Activated CD4-positive, alpha-beta T cell treated with anti-CD3 and anti-CD28 coated beads for 1 hour (primary cell): ENCODE data around the gene ZNF195.
A peak's percentile ranks its signal among the peaks of the same experiment; 100 is the strongest.
"Not testable (repeated sequence)": the region's sequence is repeated elsewhere in the genome, so short reads cannot be mapped to it uniquely, and the experiment has no call there.

Experiments
- DNase-seq: peaks from one replicate; pipeline ENCODE4 v3.0.0-alpha.2; 2020

ZNF195 gene

DNA sequence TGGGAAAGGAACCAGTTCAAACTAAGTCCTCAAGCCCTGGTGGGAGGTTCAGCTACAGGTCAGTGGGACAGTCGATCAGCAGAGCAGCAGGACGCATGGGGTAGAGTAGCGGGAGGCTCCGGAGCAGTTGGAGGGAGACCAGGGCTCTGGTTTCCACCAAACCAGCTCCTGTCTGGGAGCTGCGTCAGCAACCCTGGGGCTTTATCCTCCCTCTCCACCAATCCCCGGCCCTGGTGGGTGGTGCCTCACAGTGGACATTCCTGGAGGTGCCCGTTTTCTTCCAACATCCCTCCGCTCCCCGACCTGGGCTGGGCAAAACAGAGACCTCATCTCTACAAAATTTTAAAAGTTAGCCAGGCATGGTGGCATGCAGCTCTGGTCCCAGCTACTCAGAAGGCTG, 32.4 kb downstream of the ZNF195 start:
- DNase-seq = no peak

DNA sequence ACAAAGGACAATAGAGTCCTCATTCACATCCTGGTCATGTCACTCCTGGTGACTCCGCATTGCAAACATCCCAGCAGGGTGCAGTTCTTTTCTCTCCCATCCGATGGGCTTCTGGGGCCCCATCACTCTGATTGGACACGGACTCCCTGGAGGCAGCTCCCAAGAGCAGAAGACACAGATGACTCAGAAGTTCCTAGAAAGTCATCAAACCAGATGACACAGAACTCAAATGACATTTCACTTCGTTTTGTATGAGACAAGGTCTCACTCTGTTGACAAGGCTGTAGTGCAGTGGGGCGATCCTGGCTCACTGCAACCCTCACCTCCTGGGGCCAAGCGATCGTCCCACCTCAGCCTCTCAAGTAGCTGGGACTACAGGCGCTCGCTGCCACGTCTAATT, 33.2 kb downstream of the ZNF195 start:
- no peak for DNase-seq

DNA sequence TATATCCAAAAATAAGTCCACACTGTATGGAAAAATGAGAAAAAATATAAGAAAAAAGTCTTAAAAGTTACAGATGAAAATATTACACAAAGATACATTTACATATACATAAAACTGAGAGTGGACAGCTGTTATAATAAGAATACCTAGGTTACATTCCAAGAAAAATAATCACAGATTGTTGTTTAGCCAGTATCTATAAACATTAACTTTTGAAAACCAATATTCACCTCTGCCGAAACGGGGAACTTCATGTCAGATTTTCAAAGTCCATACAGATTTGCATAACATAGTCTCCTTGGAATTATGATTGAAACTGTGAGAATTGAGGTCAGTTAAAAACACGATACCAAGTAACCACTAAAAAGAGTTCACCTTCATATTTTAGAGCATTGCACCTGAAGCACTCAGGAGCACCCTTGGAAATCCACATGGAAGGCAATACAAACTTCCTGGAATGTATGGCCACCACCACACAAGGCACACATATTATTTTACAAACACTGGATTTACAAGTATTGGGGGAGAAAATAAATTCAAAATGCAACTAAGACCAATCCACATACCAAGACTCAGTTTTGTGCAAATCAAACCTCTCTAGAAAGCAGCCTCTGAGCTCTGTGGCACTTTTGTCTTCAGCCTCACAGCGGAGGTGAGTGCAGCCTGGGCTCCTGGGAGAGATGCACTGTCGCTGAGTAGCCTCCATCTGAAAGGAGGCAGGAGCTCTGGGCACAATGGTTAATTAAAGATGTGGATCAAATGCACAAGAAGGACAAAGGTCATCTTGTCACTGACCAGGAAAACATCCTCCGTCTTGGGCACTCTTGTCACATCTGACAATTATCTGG, 34.4 kb downstream of the ZNF195 start:
- DNase-seq = no peak

DNA sequence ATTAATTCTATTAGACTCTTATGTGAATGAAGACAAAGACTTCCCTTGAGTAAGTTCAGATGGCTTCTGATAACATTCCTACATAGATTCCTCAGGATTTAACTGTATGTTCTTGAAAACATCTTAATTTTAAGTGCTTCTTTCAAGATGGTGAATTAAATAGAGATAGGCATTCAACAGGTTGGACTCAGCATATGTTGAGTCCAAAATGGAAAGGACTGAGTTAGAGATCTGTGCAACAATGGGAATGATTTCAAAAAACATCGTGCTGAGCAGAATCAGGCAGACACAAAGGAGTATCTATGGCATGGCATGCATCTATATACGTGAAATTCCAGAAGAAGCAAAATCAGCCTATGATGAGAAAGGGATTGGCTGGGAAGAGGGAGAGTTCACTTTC, 36.2 kb downstream of the ZNF195 start:
- DNase-seq = no peak

DNA sequence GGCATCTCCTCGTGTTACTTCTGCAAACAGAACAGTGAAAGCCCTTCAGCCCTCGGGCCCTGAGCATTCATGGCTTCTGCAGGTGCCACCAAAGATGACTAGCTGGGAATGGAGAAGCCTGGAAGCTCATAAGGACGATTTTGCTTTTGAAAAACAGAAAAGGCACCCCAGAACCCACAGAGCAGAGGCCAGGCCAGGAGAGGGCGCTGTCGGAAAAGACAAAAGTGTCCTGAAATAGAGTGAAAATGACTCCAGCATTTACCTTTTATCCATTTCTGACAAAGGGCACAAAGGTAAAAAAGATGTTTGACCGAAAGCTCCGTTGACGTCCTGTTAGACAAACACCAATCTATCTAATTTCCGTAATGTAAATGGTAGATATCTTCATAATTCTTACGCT, 37.6 kb downstream of the ZNF195 start:
- DNase-seq = peak; percentile 46

DNA sequence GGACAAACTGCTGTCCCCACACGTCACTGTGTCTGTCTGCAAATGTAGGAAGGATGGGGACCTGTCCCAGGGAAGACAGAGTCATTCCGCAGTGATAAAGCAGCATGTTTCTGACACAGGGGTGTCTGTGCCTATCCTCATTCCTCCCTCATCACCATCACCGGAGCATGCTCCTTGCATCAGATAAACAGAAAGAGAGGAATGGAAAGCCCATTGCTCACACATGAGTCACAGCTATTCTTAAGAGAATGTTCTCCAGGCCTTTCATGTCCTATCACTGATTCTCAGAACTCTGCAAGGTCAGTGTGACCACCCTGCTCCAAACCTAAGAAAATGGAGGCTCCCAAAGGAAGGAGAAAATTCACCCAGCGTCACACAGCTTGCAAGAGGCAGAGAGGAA, 38.9 kb downstream of the ZNF195 start:
- DNase-seq = no peak

DNA sequence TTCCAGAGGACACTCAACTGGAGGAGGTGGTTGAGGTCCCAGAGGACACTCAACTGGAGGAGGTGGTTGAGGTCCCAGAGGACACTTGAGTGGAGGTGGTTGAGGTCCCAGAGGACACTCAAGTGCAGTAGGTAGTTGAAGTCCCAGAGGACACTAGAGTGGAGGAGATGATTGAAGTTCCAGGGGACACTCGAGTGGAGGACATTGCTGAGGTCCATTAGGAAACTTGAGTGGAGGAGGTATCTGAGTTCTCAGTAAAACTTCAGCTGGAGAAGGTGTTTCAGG, 39.7 kb downstream of the ZNF195 start:
- no peak for DNase-seq

DNA sequence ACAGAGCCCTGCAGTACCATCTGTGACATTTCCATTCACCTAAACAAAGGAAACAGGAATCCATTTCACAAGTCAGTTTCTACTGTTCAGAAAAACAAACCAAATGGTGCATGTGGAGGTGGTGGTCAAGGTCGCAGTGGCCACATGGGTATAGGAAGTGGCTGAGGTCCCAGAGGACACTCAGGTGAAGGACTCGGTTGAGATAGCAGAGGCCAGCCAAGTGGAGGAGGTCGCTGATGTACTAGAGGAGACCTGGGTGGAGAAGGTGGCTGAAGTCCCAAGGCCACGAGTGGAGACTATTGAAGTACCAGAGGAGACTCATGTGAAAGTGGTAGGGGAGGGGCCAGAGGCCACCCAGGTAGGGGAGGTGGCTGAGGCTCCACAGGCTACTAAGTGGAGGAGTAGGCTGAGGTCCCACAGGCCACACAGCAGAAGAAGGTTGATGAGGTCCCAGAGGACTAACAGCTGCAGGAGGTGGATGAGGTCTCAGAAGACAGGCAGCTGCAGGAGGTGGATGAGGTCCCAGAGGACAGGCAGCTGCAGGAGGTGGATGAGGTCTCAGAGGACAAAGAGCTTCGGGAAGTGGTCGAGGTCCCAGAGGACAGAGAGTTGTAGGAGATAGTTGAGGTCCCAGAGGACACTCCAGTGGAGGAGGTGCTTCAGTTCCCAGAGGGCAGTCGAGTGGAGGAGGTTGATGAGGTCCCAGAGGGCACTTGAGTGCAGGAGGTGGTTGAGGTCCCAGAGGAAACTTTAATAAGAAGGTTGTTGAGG, 40.2 kb downstream of the ZNF195 start:
- DNase-seq = no peak

DNA sequence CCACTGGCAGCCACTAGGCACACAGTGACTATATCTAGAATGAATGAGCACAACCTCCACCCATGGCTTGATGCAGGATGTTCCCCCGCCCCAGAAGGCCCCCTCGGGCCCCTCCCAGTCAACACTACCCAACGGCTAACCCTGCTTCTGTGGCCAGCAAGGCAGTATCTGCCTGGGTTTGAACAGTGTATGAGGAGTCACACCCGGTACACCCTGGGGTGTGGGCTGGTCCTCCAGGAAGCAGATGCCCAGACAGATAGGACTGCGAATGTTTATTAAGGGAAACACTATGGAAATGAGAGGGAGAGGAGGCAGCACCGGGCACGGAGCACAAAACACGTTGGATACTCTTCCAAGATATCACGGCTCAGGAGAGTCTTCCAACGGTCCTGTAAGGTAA, 42.5 kb downstream of the ZNF195 start:
- DNase-seq = not testable (repeated sequence)

DNA sequence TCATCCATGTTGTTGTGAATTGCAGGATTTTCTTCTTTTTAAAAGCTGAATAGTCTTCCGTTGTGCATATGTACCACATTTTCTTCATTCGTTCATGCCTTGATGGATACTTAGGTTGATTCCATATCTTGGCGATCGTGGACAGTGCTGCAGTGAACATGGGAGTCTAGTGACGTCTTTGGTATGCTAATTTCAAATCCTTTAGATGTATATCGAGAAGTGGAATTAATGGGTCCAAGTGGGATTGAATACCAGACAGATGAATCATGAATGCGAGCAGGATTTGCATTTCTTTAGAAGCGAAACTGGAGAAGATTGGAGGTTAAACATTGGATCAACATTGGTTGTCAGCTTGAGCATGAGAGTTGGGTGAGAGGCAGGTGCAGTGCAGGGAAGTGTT, 45.8 kb downstream of the ZNF195 start:
- DNase-seq = not testable (repeated sequence)

DNA sequence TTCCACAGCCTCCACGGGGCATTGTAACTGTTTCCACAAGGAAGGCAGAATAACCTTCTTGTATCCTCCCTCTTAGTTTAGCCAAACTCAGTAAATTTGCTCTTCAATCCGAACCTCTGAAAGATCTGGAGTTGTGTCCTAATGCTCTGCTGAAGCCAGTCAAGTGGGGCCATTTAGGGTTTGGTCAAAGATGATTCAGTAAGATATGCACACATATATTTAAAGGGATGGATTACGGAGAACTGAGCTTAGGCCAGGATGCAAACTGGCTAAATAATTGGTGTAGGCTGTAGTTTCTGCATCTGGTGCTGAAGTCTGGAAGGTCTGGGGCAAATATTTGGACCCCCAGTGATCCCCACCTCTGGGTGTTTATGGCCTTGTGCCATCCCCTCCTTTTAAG, 47.9 kb downstream of the ZNF195 start:
- not testable (repeated sequence) for DNase-seq

DNA sequence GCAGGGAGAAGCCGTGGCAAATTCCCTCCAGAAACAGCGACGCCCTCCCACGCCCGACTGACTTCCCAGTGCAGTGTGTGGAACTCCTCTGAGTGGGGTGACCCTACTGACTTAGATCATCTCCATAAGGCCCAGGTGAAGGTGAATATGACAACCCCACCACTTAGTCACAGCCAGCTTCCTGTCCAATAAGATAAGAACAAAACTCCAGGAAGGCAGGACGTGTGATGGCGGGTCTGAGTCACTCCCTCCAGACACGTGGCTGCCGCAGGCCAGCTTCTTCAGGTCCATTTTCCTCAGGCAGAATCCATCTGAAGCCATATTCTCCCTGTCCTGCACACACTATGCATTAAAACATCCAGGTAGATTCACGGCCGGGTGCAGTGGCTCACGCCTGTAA, 48.9 kb downstream of the ZNF195 start:
- not testable (repeated sequence) for DNase-seq

DNA sequence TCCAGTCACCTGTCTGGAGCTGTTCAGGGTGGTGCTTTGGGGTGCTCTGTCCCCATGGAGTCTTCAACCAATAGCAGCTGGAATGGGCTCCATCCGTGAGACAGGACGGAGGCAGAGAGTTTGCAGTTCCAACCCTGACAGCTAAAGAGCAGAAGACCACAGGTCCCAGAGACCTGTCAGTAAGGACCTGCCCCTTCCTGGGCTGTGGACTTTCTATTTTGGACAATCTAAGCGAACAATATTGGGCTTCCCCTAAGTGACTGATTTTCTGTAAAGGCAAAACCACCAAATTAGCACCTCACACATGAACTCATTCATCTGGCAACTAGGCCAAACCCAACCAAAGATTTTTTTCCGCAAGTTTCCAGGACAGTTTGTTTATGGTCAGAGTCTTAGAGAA, 50.4 kb downstream of the ZNF195 start:
- DNase-seq = not testable (repeated sequence)

DNA sequence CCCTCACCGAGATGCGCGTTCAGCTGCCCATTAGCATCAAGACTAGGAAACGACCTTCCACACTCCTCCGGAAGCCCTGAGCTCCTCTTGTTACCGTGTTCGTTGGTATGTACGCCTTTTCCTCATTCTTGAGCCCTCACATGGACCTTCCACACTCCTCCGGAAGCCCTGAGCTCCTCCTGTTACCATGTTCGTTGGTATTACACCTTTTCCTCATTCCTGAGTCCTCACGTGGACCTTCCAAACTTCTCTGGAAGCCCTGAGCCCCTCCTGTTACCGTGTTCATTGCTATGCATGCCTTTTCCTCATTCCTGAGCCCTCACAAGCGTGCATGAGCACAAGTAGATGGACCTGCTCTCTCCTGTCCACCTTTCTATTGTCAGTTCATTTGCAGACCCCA, 52.5 kb downstream of the ZNF195 start:
- DNase-seq = not testable (repeated sequence)

DNA sequence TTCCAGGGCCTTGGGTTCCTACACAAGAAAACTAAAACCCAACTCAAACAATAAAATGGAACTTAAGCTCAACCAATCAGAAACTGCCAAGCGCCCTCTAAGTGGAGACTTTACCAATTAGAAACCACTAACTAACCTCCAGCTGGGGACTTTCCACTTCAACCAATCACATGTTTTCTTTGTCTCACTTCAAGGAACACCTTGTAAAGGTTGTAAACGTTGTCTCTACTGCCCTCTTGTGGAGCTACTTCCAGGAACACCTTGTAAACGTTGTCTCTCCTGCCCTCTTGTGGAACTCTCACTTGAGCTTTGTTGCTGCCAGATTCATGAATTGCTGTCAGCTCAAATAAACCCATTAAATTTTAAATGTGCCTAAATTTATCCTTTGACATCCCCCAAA, 54.2 kb downstream of the ZNF195 start:
- not testable (repeated sequence) for DNase-seq
